Subcutaneous adipose tissue (tissue), 4 donors: Measurements from ENCODE around the gene RASGRF1. TPM values are rescaled to one million over a fixed set of nuclear protein-coding genes. Genes with fewer than 3 reads are reported as not detected.

Experiments
- total RNA-seq, 4 donors: library from RNA; depleted of rRNA; stranded (reverse); fragments of >200 nt; gene quantifications; one replicate each; pipeline ENCODE4 v1.1.0, GENCODE V29; 2016
- TF ChIP-seq, protein P1 (sequence below): fragments of 450-650 bp; IDR thresholded peaks from one replicate; pipeline ENCODE4 v1.5.1; 2016; ENCODE audit warnings: low read depth, mild to moderate bottlenecking, control low read depth, antibody characterized with exemption, moderate library complexity

RASGRF1 gene
- total RNA-seq, 4 donors from 2014 or later = under 0.01 to 1.7 (median 0.22) TPM; not detected in 1

DNA sequence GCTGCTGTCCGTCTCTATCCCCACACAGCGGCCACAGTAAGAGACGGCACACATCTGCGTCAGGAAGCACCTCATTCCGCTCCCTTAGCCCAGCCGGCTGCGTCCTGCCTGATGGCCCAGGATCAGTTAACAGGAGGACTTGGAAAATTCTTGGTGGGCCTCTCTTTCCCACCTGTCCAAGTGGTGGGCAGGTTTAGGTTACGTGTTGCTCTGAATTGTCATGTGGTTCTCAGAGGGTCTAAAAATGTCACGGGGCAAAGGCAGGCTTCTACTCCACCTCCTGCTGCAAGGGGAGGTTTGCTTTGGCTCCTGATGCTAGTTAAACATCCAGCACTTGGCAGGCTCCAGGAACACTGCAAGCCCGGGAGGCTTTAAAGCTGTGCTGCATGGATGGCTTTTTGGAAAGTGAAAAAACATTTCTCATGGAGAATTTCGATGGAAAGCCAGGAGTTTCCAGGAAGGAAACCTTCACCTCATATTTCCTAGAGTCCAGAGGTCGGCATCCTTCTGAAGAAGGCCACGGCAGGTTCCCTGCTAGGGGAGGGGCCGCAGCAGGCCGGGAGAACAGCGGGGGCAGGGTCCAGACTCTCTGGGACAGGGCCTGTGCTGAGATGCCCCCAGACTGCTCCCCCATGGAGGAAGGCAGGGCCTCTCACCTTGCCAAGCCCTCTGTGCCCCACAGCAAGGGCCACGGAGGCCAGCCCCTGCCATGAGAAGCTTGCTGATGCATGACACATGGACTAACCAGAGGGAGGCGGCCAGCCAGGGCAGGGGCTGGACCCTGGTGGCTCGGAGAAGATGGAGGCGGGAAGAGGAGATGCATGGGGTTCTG, 156.5 kb downstream of the RASGRF1 start:
- TF ChIP-seq, protein P1, sequence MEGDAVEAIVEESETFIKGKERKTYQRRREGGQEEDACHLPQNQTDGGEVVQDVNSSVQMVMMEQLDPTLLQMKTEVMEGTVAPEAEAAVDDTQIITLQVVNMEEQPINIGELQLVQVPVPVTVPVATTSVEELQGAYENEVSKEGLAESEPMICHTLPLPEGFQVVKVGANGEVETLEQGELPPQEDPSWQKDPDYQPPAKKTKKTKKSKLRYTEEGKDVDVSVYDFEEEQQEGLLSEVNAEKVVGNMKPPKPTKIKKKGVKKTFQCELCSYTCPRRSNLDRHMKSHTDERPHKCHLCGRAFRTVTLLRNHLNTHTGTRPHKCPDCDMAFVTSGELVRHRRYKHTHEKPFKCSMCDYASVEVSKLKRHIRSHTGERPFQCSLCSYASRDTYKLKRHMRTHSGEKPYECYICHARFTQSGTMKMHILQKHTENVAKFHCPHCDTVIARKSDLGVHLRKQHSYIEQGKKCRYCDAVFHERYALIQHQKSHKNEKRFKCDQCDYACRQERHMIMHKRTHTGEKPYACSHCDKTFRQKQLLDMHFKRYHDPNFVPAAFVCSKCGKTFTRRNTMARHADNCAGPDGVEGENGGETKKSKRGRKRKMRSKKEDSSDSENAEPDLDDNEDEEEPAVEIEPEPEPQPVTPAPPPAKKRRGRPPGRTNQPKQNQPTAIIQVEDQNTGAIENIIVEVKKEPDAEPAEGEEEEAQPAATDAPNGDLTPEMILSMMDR = no peak

DNA sequence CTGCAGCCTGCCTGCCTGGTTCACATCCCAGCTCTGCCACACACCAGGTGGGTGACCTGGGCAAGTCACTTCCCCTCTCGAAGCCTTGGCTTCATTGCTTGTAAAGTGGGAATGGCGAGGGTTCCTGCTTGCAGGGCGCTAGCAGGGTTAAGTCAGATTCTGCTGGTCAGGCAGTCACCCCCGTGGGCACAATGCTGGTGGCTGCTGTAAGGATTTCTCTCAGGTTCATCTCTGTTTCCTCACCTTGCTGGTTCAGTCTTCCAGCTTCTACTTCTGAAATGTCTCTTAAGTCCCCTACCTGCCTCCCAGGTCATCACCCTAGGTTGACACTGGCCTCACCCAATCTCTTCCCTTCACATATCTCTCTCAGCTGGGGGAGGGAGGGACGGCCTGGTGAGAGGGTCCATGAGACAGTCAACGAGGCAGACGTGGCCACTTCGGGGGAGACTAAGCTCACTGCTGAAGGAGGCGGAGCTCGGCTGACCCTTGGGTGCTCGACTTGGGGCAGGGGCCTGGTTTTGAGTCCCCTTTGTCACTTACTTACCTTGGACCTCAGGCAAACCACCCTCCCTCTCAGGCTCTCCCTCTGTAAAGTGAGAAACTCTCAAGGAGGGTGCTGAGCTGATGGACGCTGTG, 157.3 kb downstream of the RASGRF1 start:
- TF ChIP-seq, protein P1 = no peak

DNA sequence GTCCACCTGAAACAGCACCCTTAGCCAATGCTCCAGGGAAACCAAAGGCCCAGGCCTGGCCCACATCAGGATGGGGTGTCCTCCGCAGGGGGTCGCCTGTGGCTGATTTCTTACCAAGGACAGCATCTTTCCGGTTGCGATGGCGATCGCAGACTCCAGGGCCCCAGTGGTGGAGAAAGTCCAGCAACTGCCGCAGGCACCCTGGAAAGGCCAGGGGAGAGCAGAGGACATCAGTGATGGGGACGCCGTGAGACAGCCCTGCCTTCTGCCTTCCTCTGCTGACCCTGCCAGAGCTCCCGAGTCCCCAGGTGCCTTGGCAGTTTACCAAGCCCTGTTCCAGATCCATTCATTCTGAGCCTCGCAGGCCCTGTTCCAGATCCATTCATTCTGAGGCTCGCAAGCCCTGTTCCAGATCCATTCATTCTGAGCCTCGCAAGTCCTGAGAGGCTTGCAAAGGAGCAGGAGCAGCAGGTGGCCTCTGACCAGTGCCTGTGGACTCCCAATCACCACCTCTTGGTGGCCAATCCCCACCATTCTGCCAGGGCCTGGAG, 158.2 kb downstream of the RASGRF1 start:
- TF ChIP-seq, protein P1 = no peak

DNA sequence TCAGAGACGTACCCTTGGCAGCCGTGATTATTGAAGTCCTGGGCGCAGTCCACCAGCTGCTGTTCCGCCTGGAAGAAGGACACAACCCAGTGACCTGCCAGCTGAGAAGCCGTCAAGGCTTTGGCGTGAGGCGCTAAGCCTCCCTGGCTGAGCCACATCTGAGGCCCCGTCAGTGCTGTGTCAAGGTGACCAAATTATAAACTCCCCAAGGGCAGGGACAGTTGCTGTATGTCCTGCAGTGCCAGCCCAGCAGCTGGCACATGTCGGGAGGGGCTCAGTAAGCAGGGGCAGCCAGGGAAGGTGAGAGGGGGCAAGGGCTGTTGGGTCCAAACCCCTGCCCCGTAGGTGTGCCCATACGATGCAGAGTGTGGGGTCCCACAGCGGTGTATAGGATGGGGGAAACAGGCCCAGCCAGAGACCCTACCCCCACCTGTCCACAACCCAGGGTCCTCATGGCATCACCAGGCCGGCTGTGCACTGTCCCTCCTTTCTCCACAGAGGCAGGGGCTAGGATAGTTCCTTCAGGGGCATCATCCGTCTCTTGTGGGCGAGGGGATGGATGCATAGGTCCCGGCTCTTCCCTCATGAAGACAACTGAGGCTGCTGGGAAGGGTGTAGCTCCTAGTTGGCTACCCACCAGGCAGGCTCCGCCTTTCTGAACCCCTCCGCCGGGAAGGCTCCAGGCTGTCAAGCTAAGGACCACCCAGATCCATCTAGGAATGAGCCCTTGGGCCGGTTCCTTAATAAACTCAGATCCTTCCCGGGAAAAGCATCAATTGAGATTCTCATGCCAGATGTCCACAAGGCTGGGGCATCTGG, 158.9 kb downstream of the RASGRF1 start:
- TF ChIP-seq, protein P1 = no peak

DNA sequence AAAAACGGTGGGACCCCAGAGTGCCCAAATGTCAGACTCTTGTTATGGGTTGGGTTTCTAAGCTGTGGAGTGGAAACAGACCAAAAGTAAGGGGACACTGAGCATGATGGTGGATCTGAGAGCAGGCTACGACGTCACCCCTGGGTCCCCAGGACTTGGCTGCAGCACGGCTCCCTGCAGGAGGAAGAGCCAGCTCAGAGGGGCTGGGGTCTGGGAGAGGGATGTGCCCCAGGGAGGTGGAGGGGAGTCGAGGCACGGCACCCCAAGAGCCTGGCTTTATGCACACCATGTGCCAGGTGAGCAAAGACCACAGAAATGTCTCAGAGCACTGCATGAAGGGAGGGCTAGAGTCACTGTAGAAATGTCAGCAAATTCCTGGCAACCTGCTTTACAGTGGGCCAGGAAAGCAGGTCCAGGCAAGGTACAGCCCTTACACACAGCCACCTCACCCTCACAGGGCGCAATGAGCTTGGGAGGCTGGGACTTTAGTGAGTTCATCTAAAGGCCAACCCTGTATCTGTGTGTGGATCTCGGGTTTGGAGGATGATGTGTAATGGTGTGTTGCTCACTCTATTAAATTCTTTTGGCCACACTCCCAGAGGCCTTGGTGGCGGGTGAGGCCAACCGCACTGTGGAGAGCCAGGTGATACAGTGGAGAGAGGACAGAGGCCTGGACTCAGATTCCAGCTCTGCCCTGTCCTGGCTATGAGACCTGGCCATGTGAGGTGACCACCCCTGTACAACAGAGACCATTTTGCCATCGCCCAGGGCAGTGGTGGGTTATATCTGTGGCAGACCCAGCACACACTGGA, 159.8 kb downstream of the RASGRF1 start:
- TF ChIP-seq, protein P1 = no peak

DNA sequence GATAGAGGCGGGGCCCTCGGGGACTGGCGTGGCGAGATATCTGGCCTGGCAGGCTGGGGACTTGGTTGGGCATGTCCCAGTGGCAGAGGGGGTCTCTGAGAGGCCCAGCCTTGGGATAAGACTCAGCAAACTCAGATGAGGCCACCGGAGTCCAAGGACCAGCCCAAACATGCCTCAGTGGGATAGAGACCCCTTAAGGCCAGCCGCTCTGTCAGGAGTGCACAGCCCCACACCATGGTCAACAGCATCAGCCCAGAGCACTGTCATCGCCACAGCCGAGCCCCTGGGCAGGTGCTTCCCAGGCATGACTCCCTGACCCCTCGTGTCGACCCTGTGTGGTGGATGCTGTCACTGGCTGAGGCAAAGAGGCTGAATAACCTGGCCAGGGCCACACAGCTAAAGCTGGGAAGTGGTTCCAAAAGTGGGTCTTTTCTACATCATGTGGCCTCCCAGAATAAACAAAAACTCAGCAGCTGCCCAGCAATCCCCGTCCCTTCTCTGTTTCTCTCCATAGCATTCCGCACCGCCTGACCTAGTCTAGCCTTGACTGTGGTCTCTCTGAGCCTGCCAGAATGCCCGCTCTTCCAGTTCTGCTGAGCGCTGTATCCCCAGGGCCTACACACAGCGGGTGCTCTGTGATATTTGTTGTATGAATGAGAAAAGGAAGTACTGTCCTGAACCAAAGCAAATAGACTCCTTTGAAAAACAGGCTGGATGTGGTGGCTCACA, 160.9 kb downstream of the RASGRF1 start:
- TF ChIP-seq, protein P1 = no peak
